Liver (tissue), 9 donors: ENCODE measurements around the gene XRCC1. TPM values are rescaled to one million over a fixed set of nuclear protein-coding genes. Genes with fewer than 3 reads are reported as not detected.

ENCODE experiments used
- DNase-seq: peaks from one replicate; pipeline ENCODE4 v3.0.0-alpha.2; 2017; ENCODE audit warnings: low spot score
- H3K27ac ChIP-seq, 2 donors: one replicate each; pipeline ENCODE4 v1.7.0; 2013; ENCODE audit warnings: inconsistent platforms in 2 of 2, low read length in 2 of 2, control low read depth in 1 of 2, low read depth in 1 of 2, mild to moderate bottlenecking in 1 of 2
- H3K27me3 ChIP-seq, 4 donors: one replicate each; pipeline versions ENCODE4 v1.6.1 to v1.7.0; 2013; ENCODE audit warnings: low read length in 3 of 4, inconsistent platforms in 1 of 4, mild to moderate bottlenecking in 1 of 4, moderate library complexity in 1 of 4; ENCODE audit not compliant: control insufficient read depth in 4 of 4, insufficient read depth in 4 of 4
- H3K36me3 ChIP-seq, 4 donors: one replicate each; pipeline versions ENCODE4 v1.6.1 to v1.7.0; 2013; ENCODE audit warnings: low read length in 3 of 4, mild to moderate bottlenecking in 3 of 4, low read depth in 1 of 4, moderate library complexity in 1 of 4; ENCODE audit not compliant: control insufficient read depth in 4 of 4, insufficient read depth in 3 of 4
- H3K4me1 ChIP-seq, 4 donors: one replicate each; pipeline versions ENCODE4 v1.6.1 to v1.7.0; 2013; ENCODE audit warnings: low read length in 3 of 4, mild to moderate bottlenecking in 3 of 4, moderate library complexity in 1 of 4; ENCODE audit not compliant: control insufficient read depth in 4 of 4, insufficient read depth in 4 of 4
- H3K4me3 ChIP-seq, 3 donors: one replicate each; pipeline versions ENCODE4 v1.6.1 to v1.7.0; 2013; ENCODE audit warnings: low read length in 3 of 3, control low read depth in 1 of 3, low read depth in 1 of 3, mild to moderate bottlenecking in 1 of 3
- H3K9ac ChIP-seq, 2 donors: one replicate each; pipeline ENCODE4 v1.7.0; 2013; ENCODE audit warnings: low read length in 2 of 2, mild to moderate bottlenecking in 2 of 2, moderate library complexity in 2 of 2, control low read depth in 1 of 2, low read depth in 1 of 2
- H3K9me3 ChIP-seq, 4 donors: one replicate each; pipeline versions ENCODE4 v1.6.1 to v1.7.0; 2013; ENCODE audit warnings: low read length in 3 of 4; ENCODE audit not compliant: control insufficient read depth in 4 of 4
- EGR1 ChIP-seq, 2 donors: IDR thresholded peaks; 2 replicates each; pipeline ENCODE4 v1.6.1; 2016 to 2018; ENCODE audit warnings: antibody characterized with exemption in 2 of 2, low read depth in 2 of 2
- FOXA1 ChIP-seq: IDR thresholded peaks from 2 replicates; pipeline ENCODE4 v1.6.1; 2016; ENCODE audit warnings: antibody characterized with exemption
- FOXA2 ChIP-seq: IDR thresholded peaks from 2 replicates; pipeline ENCODE4 v1.6.1; 2016; ENCODE audit warnings: antibody characterized with exemption
- GABPA ChIP-seq, 2 donors: IDR thresholded peaks in 1 of 2; conservative IDR thresholded peaks in 1 of 2; 2 replicates each; pipeline ENCODE4 v1.6.1; 2016; ENCODE audit warnings: antibody characterized with exemption in 2 of 2, mild to moderate bottlenecking in 1 of 2, moderate library complexity in 1 of 2
- HNF4A ChIP-seq, 2 donors: conservative IDR thresholded peaks; 2 replicates each; pipeline ENCODE4 v1.6.1; 2016; ENCODE audit warnings: antibody characterized with exemption in 2 of 2, mild to moderate bottlenecking in 2 of 2
- HNF4G ChIP-seq: IDR thresholded peaks from 2 replicates; pipeline ENCODE4 v1.6.1; 2016; ENCODE audit warnings: antibody characterized with exemption
- JUND ChIP-seq, 2 donors: IDR thresholded peaks; 2 replicates each; pipeline ENCODE4 v1.6.1; 2016; ENCODE audit warnings: antibody characterized with exemption in 2 of 2
- NR2F2 ChIP-seq: IDR thresholded peaks from 2 replicates; pipeline ENCODE4 v1.6.1; 2016; ENCODE audit warnings: antibody characterized with exemption
- RAD21 ChIP-seq, 2 donors: IDR thresholded peaks; 2 replicates each; pipeline ENCODE4 v1.6.1; 2016; ENCODE audit warnings: antibody characterized with exemption in 2 of 2, mild to moderate bottlenecking in 2 of 2
- REST ChIP-seq: IDR thresholded peaks from 2 replicates; pipeline ENCODE4 v1.6.1; 2016; ENCODE audit warnings: antibody characterized with exemption, mild to moderate bottlenecking
- RXRA ChIP-seq, 2 donors: IDR thresholded peaks; 2 replicates each; pipeline ENCODE4 v1.6.1; 2017 to 2018; ENCODE audit warnings: antibody characterized with exemption in 2 of 2, mild to moderate bottlenecking in 1 of 2
- SP1 ChIP-seq: IDR thresholded peaks from 2 replicates; pipeline ENCODE4 v1.6.1; 2018; ENCODE audit warnings: antibody characterized with exemption, mild to moderate bottlenecking
- TAF1 ChIP-seq: conservative IDR thresholded peaks from 2 replicates; pipeline ENCODE4 v1.6.1; 2016; ENCODE audit warnings: antibody characterized with exemption, mild to moderate bottlenecking
- YY1 ChIP-seq: IDR thresholded peaks from 2 replicates; pipeline ENCODE4 v1.6.1; 2016; ENCODE audit warnings: antibody characterized with exemption, mild to moderate bottlenecking
- ZBTB33 ChIP-seq: IDR thresholded peaks from 2 replicates; pipeline ENCODE4 v1.6.1; 2016; ENCODE audit warnings: antibody characterized with exemption
- WGBS: extraction: QIAGEN DNeasy Blood & Tissue Kit; methylation state at CpG from one replicate; pipeline ENCODE4 v1.1.7; 2013; 5-methylcytosine and 5-hydroxymethylcytosine counted together
- polyA plus RNA-seq, 2 donors: library from polyadenylated mRNA; stranded (reverse) in 1 of 2; unstranded in 1 of 2; fragments of 200-250 nt in 1 of 2; fragments of >200 nt in 1 of 2; fragmentation: Nextera tagmentation in 1 of 2; extraction: Ambion mirVana in 1 of 2; gene quantifications; one replicate each; pipeline versions ENCODE4 v1.2.1 to v1.2.3, GENCODE V29; 2013 to 2015
- total RNA-seq, 2 donors: library from RNA; depleted of rRNA; stranded (reverse); fragments of >200 nt; gene quantifications; one replicate each; pipeline ENCODE4 v1.2.3, GENCODE V29; 2014
- TF ChIP-seq, protein P1 (sequence below): IDR thresholded peaks from 2 replicates; pipeline ENCODE4 v1.6.1; 2016; ENCODE audit warnings: antibody characterized with exemption
- TF ChIP-seq, protein P2 (sequence below): IDR thresholded peaks from 2 replicates; pipeline ENCODE4 v1.6.1; 2016; ENCODE audit warnings: antibody characterized with exemption
- TF ChIP-seq, protein P3 (sequence below): fragments of 150-350 bp; IDR thresholded peaks from 2 replicates; pipeline ENCODE4 v1.5.1; 2017; ENCODE audit warnings: improper control_type of control experiment, low read depth, low read length; ENCODE audit not compliant: missing input control
- donor health status: healthy.
- donor health status: healthy.
- donor health status: healthy.
- donor health status: healthy.
- donor health status: healthy.

Gene XRCC1
- total and polyA plus RNA-seq, 4 donors, result 3.6 to 9.8 (median 4.9) TPM

DNA sequence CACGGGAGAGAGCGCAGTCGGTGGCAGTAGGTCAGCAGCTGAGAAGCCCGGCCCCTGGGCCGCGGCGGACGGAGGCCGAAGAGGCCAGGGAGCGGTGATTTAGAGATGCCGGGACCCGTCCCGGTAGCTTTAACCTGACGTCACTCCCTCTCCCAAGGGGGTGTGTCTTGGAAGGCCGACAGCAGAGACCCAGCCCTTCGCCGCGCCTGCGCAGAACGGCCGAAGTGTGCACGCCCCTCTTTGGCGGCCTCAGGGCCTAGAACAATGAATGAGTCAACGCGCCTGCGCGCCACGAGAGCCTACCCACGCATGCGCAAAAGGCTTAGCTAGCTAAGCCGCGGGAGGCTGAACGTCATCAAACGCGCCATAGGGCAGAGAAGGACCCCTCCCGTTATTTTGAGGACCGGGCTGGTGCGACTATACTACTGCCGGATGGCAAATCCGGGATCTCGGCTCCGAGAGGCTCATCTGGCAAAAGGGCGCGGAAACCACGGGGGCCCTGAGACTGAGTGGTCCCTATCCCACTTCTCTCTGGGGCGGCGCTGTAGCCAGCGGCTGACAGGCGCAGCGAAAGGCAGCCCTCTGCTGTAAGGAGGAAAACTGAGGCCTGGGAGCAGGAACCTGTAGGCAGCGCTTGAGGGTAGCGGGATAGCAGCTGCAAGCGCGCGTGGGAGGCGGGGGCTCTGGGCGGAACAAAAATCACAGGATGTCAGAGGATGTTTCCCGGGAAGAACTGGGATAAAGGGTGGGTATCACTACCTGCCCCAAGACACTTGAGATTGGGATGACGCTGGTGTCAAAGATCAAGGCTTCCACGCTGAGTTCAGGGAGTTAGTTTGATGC is 20.9 kb upstream of the XRCC1 start, which contains the start of the genes IRGQ and ZNF576:
TSS of gene IRGQ (minus strand) at position 136 of the 843 bp plus-strand sequence. CDS start 796 bp downstream, outside the sequence.
TSS of gene ZNF576 (plus strand) at position 597 of the 843 bp plus-strand sequence. CDS start 514 bp downstream, outside the sequence.
- H3K27ac ChIP-seq, result peak within 1 kb of the TSS; percentile 89 to 97
- H3K36me3 ChIP-seq, result peaks cover 8 to 25% (median 16%) of the 10 kb centered on the region in 4 donors
- peak within 1 kb of the TSS; percentile 93 to 96 for H3K9ac ChIP-seq
- TF ChIP-seq YY1 (peak; percentile 91), EGR1 (IDR thresholded peaks at IDR 0.05; ENCODE audit: low read depth in 2 of 2) (peak in 1 of 2 donors; percentile 62), FOXA2 (no peak), JUND (IDR thresholded peaks at IDR 0.05) (peak; percentile 82 to 91), SP1 (peak; percentile 69), TAF1 (no peak), NR2F2 (peak; percentile 87), FOXA1 (peak; percentile 29), GABPA (IDR thresholded peaks at IDR 0.05 in 1 of 2, conservative IDR thresholded peaks at IDR 0.05 in 1 of 2) (peak in 1 of 2 donors; percentile 74), HNF4G (no peak), ZBTB33 (peak; percentile 97), REST (peak; percentile 76), RAD21 (IDR thresholded peaks at IDR 0.05) (peak; percentile 34 to 42), HNF4A (conservative IDR thresholded peaks at IDR 0.05) (peak in 1 of 2 donors; percentile 35), RXRA (IDR thresholded peaks at IDR 0.05) (peak; percentile 35 to 49)
- TF ChIP-seq, protein P1, sequence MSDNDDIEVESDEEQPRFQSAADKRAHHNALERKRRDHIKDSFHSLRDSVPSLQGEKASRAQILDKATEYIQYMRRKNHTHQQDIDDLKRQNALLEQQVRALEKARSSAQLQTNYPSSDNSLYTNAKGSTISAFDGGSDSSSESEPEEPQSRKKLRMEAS, result peak; percentile 84
- TF ChIP-seq, protein P2, sequence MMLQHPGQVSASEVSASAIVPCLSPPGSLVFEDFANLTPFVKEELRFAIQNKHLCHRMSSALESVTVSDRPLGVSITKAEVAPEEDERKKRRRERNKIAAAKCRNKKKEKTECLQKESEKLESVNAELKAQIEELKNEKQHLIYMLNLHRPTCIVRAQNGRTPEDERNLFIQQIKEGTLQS, result peak; percentile 71
- TF ChIP-seq, protein P3, sequence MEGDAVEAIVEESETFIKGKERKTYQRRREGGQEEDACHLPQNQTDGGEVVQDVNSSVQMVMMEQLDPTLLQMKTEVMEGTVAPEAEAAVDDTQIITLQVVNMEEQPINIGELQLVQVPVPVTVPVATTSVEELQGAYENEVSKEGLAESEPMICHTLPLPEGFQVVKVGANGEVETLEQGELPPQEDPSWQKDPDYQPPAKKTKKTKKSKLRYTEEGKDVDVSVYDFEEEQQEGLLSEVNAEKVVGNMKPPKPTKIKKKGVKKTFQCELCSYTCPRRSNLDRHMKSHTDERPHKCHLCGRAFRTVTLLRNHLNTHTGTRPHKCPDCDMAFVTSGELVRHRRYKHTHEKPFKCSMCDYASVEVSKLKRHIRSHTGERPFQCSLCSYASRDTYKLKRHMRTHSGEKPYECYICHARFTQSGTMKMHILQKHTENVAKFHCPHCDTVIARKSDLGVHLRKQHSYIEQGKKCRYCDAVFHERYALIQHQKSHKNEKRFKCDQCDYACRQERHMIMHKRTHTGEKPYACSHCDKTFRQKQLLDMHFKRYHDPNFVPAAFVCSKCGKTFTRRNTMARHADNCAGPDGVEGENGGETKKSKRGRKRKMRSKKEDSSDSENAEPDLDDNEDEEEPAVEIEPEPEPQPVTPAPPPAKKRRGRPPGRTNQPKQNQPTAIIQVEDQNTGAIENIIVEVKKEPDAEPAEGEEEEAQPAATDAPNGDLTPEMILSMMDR, result no peak
- no peaks in the 10 kb centered on the region for H3K9me3 ChIP-seq
- H3K4me1 ChIP-seq, result peaks cover 6 to 40% (median 33%) of the 10 kb centered on the region in 4 donors
- no peaks in the 10 kb centered on the region for H3K27me3 ChIP-seq
- WGBS, result under 1% methylated on average over 60 of the region's 60 CpGs
- H3K4me3 ChIP-seq, result peak within 1 kb of the TSS; percentile 70 to 90 (median 81)
- DNase-seq, result peak; percentile 99
